ENCODE results near the gene SPATA31E1. TPM values are rescaled to one million over a fixed set of nuclear protein-coding genes. Genes with fewer than 3 reads are reported as not detected.

The SPATA31E1 gene
- total and polyA plus RNA-seq, 10 of the 15 experiments (the other 5 are each of a cell fraction or from before 2014, with no cell fraction given) = not detected

DNA sequence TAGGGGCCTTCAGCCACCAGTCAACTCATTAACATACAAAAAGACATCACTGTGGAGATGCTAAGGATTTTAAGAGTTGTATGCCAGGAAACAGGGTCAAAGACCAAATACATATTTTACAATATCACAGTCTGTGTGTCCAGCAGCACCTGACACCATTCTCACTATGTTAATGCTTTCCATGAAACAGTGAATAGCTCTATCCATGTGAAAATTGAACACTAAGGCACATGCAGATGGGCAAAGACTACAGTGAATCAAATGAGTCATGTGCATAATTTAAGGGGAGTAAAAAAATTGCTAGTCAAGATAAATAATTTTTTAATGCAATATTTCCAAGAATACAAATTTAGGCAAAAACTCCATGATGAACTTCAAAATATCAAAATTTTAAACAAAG lies 7.6 kb upstream of the SPATA31E1 start:
- in situ Hi-C loops (cut with MboI) = no loop called here
- DNase-seq (ENCODE audit: low read depth, low spot score) (no peak), FAIRE-seq (no peak), ATAC-seq (no peak)
- H3K9ac ChIP-seq (ENCODE audit: control insufficient read depth, insufficient read depth, low read length) = no peak overlapping the region
- ChIA-PET POLR2A (no interaction called here), SMC1A (ENCODE audit: uncharacterized antibody, unreplicated experiment) (no interaction called here), CTCF (no interaction called here), RAD21 (ENCODE audit: unreplicated experiment) (no interaction called here)
- BruUV-seq (replicated peaks) = no TSS peak
- no peaks in the 10 kb centered on the region for H3K27me3 ChIP-seq (replicated peaks in 1 of 2; ENCODE audit: control insufficient read depth in 2 of 2, insufficient read depth in 2 of 2, low read length in 1 of 2)
- no peak overlapping the region for H3K4me3 ChIP-seq
- H3K27ac ChIP-seq (ENCODE audit: control insufficient read depth, insufficient read depth) = no peak overlapping the region
- no peak overlapping the region for H2AFZ ChIP-seq (ENCODE audit: control insufficient read depth, low read depth, low read length)
- H3K9me3 ChIP-seq (replicated peaks; ENCODE audit: control insufficient read depth, insufficient read depth, low read length) = no peaks in the 10 kb centered on the region
- H3K36me3 ChIP-seq (ENCODE audit: control insufficient read depth in 2 of 2, insufficient read depth in 2 of 2, low read length in 1 of 2) = no peaks in the 10 kb centered on the region
- no peaks in the 10 kb centered on the region for H3K79me2 ChIP-seq (ENCODE audit: control insufficient read depth, insufficient read depth, low read length)
- intact Hi-C loops (cut with micrococcal nuclease; ENCODE audit: unreplicated experiment) = no loop called here
- no peaks in the 10 kb centered on the region for H4K20me1 ChIP-seq (ENCODE audit: control insufficient read depth, insufficient read depth)
- H3K4me1 ChIP-seq (ENCODE audit: control insufficient read depth, insufficient read depth, low read length) = no peaks in the 10 kb centered on the region
- no peak overlapping the region for H3K4me2 ChIP-seq (ENCODE audit: control insufficient read depth, insufficient read depth)
- TF ChIP-seq, protein P1, sequence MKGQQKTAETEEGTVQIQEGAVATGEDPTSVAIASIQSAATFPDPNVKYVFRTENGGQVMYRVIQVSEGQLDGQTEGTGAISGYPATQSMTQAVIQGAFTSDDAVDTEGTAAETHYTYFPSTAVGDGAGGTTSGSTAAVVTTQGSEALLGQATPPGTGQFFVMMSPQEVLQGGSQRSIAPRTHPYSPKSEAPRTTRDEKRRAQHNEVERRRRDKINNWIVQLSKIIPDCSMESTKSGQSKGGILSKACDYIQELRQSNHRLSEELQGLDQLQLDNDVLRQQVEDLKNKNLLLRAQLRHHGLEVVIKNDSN (IDR thresholded peaks at IDR 0.05; ENCODE audit: borderline replicate concordance, extremely low read length, insufficient read depth, low read depth, low read length) = no peak
- TF ChIP-seq, protein P2, sequence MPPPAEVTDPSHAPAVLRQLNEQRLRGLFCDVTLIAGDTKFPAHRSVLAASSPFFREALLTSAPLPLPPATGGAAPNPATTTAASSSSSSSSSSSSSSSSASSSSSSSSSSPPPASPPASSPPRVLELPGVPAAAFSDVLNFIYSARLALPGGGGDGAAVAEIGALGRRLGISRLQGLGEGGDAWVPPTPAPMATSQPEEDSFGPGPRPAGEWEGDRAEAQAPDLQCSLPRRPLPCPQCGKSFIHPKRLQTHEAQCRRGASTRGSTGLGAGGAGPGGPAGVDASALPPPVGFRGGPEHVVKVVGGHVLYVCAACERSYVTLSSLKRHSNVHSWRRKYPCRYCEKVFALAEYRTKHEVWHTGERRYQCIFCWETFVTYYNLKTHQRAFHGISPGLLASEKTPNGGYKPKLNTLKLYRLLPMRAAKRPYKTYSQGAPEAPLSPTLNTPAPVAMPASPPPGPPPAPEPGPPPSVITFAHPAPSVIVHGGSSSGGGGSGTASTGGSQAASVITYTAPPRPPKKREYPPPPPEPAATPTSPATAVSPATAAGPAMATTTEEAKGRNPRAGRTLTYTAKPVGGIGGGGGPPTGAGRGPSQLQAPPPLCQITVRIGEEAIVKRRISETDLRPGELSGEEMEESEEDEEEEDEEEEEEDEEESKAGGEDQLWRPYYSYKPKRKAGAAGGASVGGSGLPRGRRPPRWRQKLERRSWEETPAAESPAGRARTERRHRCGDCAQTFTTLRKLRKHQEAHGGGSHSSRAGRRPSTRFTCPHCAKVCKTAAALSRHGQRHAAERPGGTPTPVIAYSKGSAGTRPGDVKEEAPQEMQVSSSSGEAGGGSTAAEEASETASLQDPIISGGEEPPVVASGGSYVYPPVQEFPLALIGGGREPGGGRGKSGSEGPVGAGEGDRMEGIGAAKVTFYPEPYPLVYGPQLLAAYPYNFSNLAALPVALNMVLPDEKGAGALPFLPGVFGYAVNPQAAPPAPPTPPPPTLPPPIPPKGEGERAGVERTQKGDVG (CRISPR knock-in tag; IDR thresholded peaks at IDR 0.05) = no peak
- TF ChIP-seq IRF4 (IDR thresholded peaks at IDR 0.05; ENCODE audit: low read depth, low read length) (no peak), NFIC (IDR thresholded peaks at IDR 0.05; ENCODE audit: low read depth, low read length) (no peak), KLF5 (IDR thresholded peaks at IDR 0.05; ENCODE audit: partially characterized antibody) (no peak), NFYB (IDR thresholded peaks at IDR 0.05; ENCODE audit: insufficient read depth, low read depth, low read length) (no peak), NBN (IDR thresholded peaks at IDR 0.05) (no peak), GATAD2B (conservative IDR thresholded peaks at IDR 0.05; ENCODE audit: low read depth) (no peak), POU2F2 (IDR thresholded peaks at IDR 0.05; ENCODE audit: borderline replicate concordance, low read depth, low read length) (no peak), RAD51 (IDR thresholded peaks at IDR 0.05) (no peak), RFX5 (IDR thresholded peaks at IDR 0.05; ENCODE audit: low read depth, low read length) (no peak), MYB (IDR thresholded peaks at IDR 0.05; ENCODE audit: borderline replicate concordance, low read depth, low read length) (no peak)
- TF ChIP-seq, protein P3, sequence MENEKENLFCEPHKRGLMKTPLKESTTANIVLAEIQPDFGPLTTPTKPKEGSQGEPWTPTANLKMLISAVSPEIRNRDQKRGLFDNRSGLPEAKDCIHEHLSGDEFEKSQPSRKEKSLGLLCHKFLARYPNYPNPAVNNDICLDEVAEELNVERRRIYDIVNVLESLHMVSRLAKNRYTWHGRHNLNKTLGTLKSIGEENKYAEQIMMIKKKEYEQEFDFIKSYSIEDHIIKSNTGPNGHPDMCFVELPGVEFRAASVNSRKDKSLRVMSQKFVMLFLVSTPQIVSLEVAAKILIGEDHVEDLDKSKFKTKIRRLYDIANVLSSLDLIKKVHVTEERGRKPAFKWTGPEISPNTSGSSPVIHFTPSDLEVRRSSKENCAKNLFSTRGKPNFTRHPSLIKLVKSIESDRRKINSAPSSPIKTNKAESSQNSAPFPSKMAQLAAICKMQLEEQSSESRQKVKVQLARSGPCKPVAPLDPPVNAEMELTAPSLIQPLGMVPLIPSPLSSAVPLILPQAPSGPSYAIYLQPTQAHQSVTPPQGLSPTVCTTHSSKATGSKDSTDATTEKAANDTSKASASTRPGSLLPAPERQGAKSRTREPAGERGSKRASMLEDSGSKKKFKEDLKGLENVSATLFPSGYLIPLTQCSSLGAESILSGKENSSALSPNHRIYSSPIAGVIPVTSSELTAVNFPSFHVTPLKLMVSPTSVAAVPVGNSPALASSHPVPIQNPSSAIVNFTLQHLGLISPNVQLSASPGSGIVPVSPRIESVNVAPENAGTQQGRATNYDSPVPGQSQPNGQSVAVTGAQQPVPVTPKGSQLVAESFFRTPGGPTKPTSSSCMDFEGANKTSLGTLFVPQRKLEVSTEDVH (IDR thresholded peaks at IDR 0.05; ENCODE audit: low read depth, partially characterized antibody) = no peak
- TF ChIP-seq, protein P4, sequence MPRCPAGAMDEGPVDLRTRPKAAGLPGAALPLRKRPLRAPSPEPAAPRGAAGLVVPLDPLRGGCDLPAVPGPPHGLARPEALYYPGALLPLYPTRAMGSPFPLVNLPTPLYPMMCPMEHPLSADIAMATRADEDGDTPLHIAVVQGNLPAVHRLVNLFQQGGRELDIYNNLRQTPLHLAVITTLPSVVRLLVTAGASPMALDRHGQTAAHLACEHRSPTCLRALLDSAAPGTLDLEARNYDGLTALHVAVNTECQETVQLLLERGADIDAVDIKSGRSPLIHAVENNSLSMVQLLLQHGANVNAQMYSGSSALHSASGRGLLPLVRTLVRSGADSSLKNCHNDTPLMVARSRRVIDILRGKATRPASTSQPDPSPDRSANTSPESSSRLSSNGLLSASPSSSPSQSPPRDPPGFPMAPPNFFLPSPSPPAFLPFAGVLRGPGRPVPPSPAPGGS (IDR thresholded peaks at IDR 0.05; ENCODE audit: borderline replicate concordance, insufficient read depth, low read depth, low read length, poor library complexity, severe bottlenecking) = no peak

Measured in GM12878 (cell line).